Endodermal cell (in vitro differentiated cells): ENCODE results near the gene BEAN1. TPM values are rescaled to one million over a fixed set of nuclear protein-coding genes. Genes with fewer than 3 reads are reported as not detected.
"Not testable (repeated sequence)": the region's sequence is repeated elsewhere in the genome, so short reads cannot be mapped to it uniquely, and the experiment has no call there.

ENCODE experiments used
- DNase-seq: peaks from one replicate; pipeline ENCODE4 v3.0.0-alpha.2; 2017
- H3K27ac ChIP-seq: 2 replicates; pipeline ENCODE4 v1.5.1; 2013; ENCODE audit warnings: mild to moderate bottlenecking, low read depth, low read length, moderate library complexity
- H3K27me3 ChIP-seq: 2 replicates; pipeline ENCODE4 v1.6.1; 2013; ENCODE audit warnings: mild to moderate bottlenecking, low read length, moderate library complexity; ENCODE audit not compliant: insufficient read depth, control insufficient read depth, poor library complexity, severe bottlenecking
- H3K36me3 ChIP-seq: 2 replicates; pipeline ENCODE4 v1.7.0; 2013; ENCODE audit warnings: mild to moderate bottlenecking, low read length, moderate library complexity; ENCODE audit not compliant: control insufficient read depth, insufficient read depth
- H3K4me1 ChIP-seq: one replicate; pipeline ENCODE4 v1.7.0; 2013; ENCODE audit warnings: low read length; ENCODE audit not compliant: control insufficient read depth, insufficient read depth
- H3K4me3 ChIP-seq: 2 replicates; pipeline ENCODE4 v1.5.1; 2013; ENCODE audit warnings: mild to moderate bottlenecking, low read length, moderate library complexity
- H3K9ac ChIP-seq: 2 replicates; pipeline ENCODE4 v1.6.1; 2013; ENCODE audit warnings: mild to moderate bottlenecking, low read length, moderate library complexity; ENCODE audit not compliant: poor library complexity, severe bottlenecking; ENCODE audit errors: extremely low read depth
- H3K9me3 ChIP-seq: 2 replicates; pipeline ENCODE4 v1.6.1; 2013; ENCODE audit warnings: mild to moderate bottlenecking, low read length, moderate library complexity; ENCODE audit not compliant: control insufficient read depth
- H3K27ac Mint-ChIP-seq: 2 replicates; pipeline ENCODE4 v1.8.0; 2020; ENCODE audit warnings: mixed read lengths
- H3K27me3 Mint-ChIP-seq: 2 replicates; pipeline ENCODE4 v1.8.0; 2021; ENCODE audit warnings: mild to moderate bottlenecking, mixed read lengths; ENCODE audit not compliant: insufficient read depth
- H3K36me3 Mint-ChIP-seq: 2 replicates; pipeline ENCODE4 v1.8.0; 2020; ENCODE audit warnings: low read depth, mixed read lengths
- H3K4me1 Mint-ChIP-seq: 2 replicates; pipeline ENCODE4 v1.8.0; 2020; ENCODE audit warnings: mixed read lengths
- H3K4me3 Mint-ChIP-seq: 2 replicates; pipeline ENCODE4 v1.8.0; 2020; ENCODE audit warnings: mild to moderate bottlenecking, moderate library complexity, mixed read lengths
- H3K9me3 Mint-ChIP-seq: 2 replicates; pipeline ENCODE4 v1.8.0; 2020; ENCODE audit warnings: mild to moderate bottlenecking, mixed read lengths
- CTCF ChIP-seq: fragments of 200-600 bp; sonication (generic); conservative IDR thresholded peaks from 2 replicates; pipeline ENCODE4 v1.5.0; 2021; ENCODE audit warnings: antibody characterized with exemption, mild to moderate bottlenecking
- WGBS, 2 experiments: methylation state at CpG; one replicate each; pipeline versions ENCODE4 v1.1.5 to v1.1.7; 2013; ENCODE audit warnings: missing lambda C conversion rate in 2 of 2, mixed read lengths in 1 of 2; ENCODE audit not compliant: insufficient coverage in 1 of 2, insufficient read length in 1 of 2; 5-methylcytosine and 5-hydroxymethylcytosine counted together
- total RNA-seq, 2 donors: library from RNA; stranded (reverse); fragmentation: NEBNext Ultra II Directional in 1 of 2; extraction: Animal tissue kit (Norgen Biotek cat#: 25700) in 1 of 2; gene quantifications; 2 replicates in 1 of 2; 3 replicates in 1 of 2; pipeline ENCODE4 v1.2.1, GENCODE V29; 2021

BEAN1 gene
- total RNA-seq, 2 donors from 2014 or later = 0.18 TPM; not detected in 1

- not testable (repeated sequence) for H3K9me3 Mint-ChIP-seq, H3K36me3 ChIP-seq, H3K27me3 ChIP-seq, H3K4me3 ChIP-seq, H3K9me3 ChIP-seq, DNase-seq, H3K27me3 Mint-ChIP-seq, H3K27ac ChIP-seq, H3K4me3 Mint-ChIP-seq, H3K9ac ChIP-seq, H3K4me1 ChIP-seq
- Mint-ChIP-seq H3K27ac (peak overlapping the region; percentile 68), H3K36me3 (peaks cover 19% of the 10 kb centered on the region), H3K4me1 (peaks cover 23% of the 10 kb centered on the region)
- 94 to 100% methylated on average over 3 to 8 of the region's 10 CpGs for WGBS, 2 experiments
Measured at GRCh38 chr16:66514980-66515595, 88.0 kb downstream of the BEAN1 start.

- Histone ChIP-seq H3K4me3 (no peak overlapping the region), H3K9me3 (no peaks in the 10 kb centered on the region), H3K9ac (no peak overlapping the region), H3K27me3 (no peaks in the 10 kb centered on the region), H3K4me1 (no peaks in the 10 kb centered on the region), H3K27ac (no peak overlapping the region), H3K36me3 (no peaks in the 10 kb centered on the region)
- H3K4me1 Mint-ChIP-seq = peaks cover 23% of the 10 kb centered on the region
- H3K27me3 Mint-ChIP-seq = no peaks in the 10 kb centered on the region
- peak; percentile 71 for DNase-seq
- no peak overlapping the region for H3K4me3 Mint-ChIP-seq
- WGBS, 2 experiments = 89 to 92% methylated on average over 9 to 12 of the region's 12 CpGs
- peak overlapping the region; percentile 64 for H3K27ac Mint-ChIP-seq
- peak; percentile 55 for TF ChIP-seq CTCF
- peaks cover 19% of the 10 kb centered on the region for H3K36me3 Mint-ChIP-seq
- H3K9me3 Mint-ChIP-seq = peaks cover 8% of the 10 kb centered on the region
Measured at GRCh38 chr16:66515596-66516508, 88.8 kb downstream of the BEAN1 start.

DNA sequence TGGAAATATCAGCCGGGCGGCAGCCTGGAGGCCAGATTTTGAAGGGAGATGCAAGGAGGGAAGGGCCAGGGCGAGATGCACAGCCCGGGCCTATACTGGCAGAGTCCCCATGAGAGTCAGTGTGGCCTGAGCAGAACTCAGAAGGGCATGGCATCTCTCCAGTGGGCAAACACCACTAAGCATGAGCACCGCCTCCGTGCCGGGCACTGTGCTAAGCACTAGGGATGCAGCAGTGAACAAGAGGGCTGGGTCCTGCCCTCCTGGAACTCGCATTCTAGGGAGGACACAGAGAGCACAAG, 89.4 kb downstream of the BEAN1 start:
- Histone ChIP-seq H3K9ac (no peak overlapping the region), H3K27ac (no peak overlapping the region), H3K4me1 (no peaks in the 10 kb centered on the region), H3K27me3 (no peaks in the 10 kb centered on the region), H3K36me3 (no peaks in the 10 kb centered on the region), H3K4me3 (no peak overlapping the region), H3K9me3 (no peaks in the 10 kb centered on the region)
- WGBS, 2 experiments = 92 to 97% methylated on average over 6 to 8 of the region's 8 CpGs
- Mint-ChIP-seq H3K9me3 (peaks cover 8% of the 10 kb centered on the region), H3K36me3 (peaks cover 19% of the 10 kb centered on the region), H3K27ac (peak overlapping the region; percentile 64), H3K4me1 (peaks cover 23% of the 10 kb centered on the region), H3K27me3 (no peaks in the 10 kb centered on the region), H3K4me3 (no peak overlapping the region)
- no peak for TF ChIP-seq CTCF
- DNase-seq = no peak
